HG03460 (cell line): ENCODE measurements around the gene BARHL1.

ENCODE experiments used
- ATAC-seq: cut with Tn5 transposase; IDR thresholded peaks from one replicate; pipeline ENCODE4 v1.9.1; 2021; ENCODE audit not compliant: unreplicated experiment

BARHL1 gene

DNA sequence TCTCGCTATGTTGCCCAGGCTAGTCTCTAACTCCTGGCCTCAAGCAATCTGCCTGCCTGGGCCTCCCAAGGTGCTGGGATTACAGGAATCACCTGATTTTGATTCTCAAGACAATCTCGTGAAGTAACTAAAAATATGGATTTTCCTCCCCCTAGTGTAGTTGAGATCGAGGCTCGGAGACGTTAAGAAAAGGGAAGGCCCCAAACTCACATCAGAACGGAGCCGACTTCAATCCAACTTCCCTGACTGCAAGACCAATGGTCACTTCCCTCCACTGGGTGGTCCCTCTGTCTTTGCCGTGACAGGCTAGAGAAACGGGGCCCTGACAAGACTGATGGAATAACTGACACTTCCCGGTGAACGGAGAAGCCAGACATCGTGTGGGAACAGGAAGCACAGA, 28.3 kb downstream of the BARHL1 start:
- ATAC-seq = no peak

DNA sequence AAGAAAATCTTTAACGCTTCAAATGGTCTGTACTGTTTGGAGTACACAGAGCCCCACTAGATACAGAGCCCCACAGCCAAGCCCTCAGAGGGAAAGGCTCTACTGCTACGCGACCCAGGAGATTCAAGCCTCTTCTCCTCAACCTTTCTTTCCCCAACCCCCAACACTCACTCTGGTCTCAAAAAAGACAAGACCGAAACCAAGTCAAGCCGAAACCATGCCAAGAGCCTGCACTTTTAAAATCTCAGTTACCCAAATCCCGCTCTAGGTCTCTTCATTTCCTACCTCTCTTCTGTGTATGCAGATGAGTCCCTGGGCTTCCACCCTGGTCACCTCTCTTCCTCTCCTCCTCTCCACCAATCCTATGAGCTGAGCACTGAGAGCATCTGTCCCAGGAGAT, 31.9 kb downstream of the BARHL1 start:
- ATAC-seq = no peak

DNA sequence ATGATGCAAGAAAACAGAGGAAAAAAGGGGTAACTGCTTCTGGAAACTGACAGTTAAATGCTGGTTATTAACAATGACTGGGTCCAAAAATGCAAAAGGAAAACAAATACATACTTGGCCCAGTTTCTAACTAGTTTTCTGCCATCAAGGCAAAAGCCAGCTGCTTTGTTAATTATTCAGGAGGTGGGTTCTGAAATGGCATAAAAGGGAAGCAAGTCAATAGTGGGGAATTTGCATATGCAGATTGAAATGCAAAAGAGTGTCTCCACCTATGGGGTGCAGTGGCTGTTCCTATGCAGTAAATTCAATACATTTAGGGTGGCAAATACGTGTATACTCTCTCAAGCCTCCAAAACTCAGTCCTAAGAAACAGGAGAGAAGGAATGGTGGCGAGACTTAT, 33.4 kb downstream of the BARHL1 start:
- no peak for ATAC-seq

DNA sequence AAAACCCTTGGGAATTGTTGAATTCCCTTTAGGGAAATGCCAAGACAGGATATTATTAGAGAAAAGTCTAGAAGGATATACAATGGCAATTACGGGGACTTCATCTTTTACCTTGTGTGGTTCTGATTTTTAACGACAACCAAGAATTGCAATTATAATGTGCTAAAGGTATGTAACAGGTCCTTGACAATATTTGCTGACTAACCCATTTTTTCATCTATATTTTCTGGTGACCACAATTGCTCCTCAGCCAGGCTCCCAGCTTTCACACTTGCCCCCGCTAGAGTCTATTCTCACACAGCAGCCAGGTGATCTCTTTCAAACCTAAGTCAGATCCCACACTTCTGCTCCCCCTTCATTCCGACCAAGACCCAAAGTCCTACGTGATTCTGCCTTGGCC, 34.3 kb downstream of the BARHL1 start:
- no peak for ATAC-seq

DNA sequence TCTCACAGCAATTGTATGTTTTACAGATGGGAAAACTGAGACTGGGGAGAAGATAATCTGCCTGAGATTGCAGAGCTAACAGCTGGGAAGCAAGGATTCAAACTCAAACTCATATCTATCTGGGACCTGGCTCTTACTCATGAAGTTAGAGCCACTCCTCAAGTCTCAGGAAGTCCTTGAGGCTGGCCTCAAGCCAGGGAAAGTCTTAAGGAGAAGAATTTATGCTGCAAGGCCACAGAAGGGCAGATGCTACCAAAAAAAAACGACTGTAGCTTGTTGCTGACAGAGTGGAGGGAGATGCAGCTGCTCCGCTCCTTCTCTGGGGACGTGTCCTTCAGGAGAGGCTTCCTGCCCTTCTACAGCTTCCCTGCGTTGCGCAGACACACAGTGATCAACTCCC, 39.8 kb downstream of the BARHL1 start:
- no peak for ATAC-seq

DNA sequence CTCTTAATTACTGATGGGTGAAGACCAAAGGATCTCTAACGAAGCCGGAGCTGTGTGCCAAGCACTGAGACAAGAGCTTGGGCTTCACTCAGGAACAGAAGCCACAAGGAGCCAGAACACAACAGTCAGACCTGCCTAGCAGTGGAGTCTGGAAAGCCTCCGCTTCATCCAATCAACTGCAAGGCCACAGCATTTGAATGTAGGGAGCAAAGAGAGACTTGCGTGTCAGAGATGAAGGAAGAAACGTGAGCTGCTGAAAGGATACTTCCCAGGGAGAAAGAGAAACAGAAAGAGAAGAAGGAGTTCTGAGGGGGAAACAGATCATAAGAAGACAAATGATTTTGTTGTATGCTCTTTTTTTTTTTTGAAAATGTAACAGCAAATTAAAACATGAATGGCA, 43.9 kb downstream of the BARHL1 start:
- ATAC-seq = no peak

DNA sequence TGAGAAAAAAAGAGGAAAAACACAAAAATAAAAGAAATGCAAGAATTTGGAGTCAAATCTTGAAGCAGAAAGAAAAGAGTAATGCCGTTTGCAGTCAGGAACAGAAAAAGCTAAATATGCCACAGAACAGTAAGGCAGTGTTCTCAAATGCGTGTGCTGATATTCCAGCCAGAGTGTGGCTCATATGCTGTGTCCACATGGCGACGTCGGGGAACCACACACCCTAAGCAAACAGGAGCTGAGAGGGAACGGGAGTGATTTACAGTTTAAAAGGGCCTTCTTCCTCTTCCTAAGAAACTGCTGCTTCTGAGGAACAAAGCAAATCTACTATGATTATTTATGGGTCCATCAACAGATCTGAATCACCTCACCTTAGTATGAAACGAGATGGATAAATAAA, 44.7 kb downstream of the BARHL1 start:
- ATAC-seq = no peak

DNA sequence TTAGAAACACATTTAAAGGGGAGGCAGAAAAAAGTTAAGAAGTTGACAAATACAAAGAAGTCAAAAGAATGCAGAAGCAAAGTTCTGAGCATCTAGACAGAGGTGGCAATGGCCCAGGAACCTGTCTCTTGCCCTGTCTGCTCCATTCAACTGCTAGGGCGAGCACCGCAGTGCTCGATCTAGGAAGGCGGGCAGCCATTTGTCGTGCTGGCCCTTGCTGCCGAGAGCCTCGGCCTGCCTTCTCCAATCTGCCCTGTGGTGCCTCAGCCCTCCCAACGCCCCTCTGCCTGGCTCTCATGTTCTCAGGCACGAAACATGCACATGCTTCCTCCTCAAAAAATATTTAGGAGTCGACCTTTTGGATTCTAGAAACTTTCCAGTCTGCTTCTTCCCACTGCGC, 45.2 kb downstream of the BARHL1 start:
- ATAC-seq = no peak

DNA sequence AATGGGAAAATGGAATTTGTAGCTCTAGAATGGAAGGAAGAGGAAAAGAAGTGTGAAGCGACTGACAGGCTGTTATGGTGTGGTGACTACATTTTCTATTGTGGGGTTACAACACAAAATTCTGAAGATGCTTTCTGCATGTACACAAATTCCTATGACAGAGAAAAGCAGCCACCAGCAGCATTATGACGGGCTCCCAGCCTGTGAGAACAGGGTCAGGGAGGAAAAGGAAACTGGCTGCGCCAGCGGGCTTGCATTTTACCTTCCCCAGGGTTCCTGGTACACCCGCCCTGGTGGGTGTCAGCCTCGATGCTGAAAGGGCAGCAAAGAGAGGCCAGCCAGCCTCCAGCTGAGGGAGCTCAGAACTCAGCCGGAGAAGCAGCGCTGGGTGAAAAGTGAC, 46.3 kb downstream of the BARHL1 start:
- ATAC-seq = no peak

DNA sequence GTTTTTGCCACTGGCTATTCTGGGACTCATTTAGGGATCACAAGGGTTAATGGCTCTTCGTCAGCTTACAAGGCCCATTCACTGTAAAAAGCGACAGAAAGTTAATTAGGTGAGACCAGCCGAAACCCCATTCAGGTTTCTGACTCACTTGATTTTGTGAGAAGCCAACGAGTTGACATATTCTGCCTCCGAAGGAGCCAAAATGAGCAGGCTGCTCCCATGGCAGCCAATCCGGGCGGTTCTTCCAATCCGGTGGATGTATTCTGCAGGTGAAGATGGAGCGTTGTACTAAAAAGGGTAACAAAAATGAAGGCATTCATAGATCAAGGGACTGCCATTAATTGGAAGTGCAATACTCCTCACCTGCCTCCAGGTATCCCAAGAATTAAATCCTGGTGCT, 47.7 kb downstream of the BARHL1 start:
- ATAC-seq = no peak

DNA sequence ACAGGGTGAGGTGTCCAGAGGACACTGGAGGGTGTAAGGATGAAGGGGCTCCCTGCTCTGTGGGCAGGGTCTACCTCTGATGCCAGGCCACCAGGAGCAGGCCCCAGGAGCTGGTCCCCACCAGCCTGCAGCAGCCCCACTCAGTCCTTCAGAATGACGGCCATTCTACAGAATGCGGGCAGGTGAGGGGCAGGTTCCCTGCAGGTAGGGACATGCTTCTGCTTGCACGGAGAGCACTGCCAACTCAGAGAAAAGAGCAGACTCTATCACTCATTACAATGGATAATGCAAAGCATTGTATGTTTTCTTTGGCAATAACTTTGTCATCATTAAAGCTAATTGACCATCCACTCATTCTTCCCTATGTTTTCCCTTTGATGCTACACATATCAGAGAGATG, 48.4 kb downstream of the BARHL1 start:
- ATAC-seq = no peak

DNA sequence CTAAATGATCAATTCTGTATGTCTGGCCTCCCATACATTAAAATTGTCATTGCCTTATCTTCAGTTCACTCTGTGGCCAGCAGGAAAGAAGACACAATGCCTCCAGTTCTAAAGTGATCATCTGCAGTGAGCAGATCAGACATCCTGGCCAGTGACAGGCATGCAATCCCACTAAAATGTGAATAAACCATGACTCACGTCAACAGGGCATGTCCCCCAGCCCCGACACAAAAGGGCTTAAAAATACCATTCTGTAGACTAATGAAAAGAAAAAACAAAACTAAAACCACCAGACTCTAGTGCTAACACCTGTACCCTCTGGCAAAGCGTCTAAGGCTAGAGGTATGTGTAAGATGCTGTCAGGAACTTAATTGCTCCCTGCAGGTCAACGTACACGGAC, 48.9 kb downstream of the BARHL1 start:
- ATAC-seq = no peak

DNA sequence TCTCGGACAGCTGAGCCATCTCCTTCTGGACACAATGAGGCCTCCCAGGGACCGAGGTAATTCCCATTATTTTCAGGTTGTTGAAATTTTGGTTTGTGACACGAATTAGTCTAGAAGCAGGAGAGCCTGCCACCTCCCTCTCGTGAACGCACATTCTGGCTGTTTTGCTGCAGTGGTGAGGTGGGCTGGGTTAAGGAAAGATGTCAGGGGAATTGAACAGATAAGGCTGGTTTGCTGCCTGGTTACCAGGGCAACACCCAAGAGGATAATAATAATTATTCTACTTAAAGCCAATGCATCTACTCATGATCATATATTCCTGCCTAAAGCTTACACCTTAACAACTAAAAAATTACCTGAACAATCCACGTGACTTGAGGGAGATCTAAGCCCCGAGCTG, 49.3 kb downstream of the BARHL1 start:
- no peak for ATAC-seq

DNA sequence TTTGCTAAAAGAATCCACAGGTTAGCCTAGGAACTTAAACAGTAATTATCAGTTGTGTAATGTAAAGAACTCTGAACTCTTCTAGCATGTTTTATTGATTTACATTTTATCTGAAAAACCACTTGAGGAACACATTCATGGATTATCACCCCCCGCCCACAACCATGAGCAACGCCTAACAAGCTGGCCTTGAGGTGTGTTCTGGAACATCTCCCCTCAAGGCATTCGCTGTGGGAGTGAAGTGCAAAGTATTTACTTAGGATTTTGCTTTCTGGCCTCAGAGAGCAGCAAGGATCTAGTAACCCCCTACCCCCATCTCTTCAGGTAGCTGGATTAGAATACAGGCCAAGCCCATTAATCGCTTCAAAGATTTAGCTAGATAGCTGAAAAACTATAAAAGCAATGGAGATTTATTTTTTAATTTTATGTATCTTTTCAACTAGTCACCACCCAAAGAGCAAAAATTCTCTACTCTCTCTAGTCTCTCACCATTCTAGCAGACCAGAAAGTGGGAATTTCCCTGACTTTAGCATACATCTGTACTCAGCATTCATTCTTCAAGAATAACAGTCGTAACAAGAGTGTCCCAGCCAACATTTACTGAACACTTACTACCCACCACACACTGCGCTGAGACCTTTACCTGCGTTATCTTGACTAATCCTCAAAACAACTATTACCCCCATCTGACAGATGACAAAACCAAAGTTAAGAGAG, 50.2 kb downstream of the BARHL1 start:
- ATAC-seq = no peak

DNA sequence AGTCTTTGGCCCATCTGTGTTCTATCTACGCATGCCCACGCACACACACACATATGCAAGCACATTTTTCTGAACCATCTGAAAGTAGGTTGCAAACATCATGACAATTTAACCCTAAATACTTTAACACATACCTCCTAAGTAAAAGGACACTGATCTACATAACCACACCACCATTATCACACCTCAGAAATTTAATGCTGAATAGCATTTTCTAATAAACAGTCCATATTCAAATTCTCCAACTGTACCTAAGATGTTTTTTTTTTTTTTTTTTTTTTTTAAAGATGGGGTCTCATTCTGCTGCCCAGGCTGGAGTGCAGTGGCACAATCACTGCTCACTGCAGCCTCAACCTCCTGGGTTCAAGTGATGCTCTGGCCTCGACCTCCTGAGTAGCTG, 51.9 kb downstream of the BARHL1 start:
- ATAC-seq = no peak

DNA sequence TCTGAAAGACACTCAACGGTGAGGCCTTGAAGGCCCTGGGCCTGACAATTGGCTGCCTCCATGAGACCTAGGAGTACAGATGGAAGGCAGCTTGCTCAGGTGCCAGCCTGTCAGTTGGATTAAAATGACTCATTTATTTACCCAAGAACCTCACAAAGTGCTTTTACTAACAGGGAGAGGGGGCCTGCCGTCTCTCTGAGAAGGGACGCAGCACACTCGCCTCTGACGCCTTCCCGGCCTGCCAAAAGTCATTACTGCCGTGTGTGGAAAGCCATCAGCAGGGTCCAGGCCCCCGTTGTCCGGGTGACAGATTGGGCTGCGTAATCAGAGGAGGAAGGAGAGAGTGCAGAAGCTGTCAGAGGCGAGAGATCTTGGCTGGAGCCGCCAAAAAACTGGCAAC, 54.9 kb downstream of the BARHL1 start:
- no peak for ATAC-seq

DNA sequence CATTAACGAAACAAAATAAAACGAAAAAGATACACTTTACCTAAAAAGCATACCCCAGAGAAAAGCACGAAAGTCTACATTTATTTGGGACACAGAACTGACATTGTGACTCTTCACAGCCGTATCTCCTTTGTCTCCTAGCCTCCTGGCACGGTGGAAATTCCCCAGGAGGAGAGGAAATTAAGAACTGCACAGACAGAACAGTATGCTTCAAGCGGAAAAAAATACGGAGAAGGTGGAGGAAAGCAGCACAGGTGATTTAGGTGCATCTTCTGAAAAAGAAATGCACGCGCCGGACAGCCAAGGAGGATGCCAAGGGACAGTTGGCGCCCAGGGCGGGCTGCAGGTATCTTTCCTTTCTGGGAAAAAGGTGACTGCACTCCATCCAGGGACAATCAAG, 55.4 kb downstream of the BARHL1 start:
- no peak for ATAC-seq

DNA sequence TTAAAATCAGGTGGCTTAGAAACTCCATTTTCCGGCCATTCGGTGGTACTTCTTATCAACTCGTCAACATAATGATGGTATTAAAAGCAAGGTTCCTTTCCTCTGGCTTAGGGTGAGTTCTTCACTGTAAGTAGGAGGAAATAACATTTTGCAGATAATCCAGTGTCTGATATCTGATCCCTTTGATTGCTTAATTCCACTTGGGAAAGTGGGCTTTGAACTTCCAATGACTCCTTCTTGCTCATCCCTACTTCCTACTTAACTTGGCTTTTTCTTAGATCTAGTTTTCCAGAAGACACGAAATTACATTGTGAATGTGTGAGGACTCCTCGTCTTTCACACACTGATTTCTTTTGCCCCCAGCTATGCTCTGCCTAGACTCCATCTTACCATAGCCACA, 55.8 kb downstream of the BARHL1 start:
- ATAC-seq = no peak

DNA sequence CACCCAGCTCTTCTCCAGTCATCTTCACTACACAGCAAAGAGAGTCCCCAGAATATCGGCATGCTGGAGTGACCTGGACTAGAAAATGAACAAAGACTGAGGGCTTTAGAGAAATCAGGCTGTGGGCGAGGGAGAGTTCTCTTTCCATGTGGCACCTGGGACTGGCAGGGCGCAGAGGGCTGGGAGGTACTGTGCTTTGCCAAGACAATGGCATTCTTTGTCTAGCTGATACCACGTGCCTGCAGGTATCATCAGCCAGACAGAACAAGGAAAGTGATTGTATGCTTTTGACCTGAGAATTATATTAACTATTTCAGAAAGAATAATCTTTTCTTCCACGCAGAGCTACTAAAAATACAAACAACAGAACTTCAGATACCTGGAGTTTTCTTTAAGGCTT, 56.9 kb downstream of the BARHL1 start:
- ATAC-seq = no peak
